Epithelial cell of esophagus (primary cell): ENCODE results near the gene KRT33A.

Experiments
- DNase-seq: peaks from one replicate; pipeline ENCODE4 v3.0.0; 2010; ENCODE audit warnings: low read depth
- H3K4me3 ChIP-seq: 2 replicates; pipeline ENCODE4 v1.5.1; 2011; ENCODE audit warnings: mild to moderate bottlenecking, low read length, control low read depth
- CTCF ChIP-seq: IDR thresholded peaks from 2 replicates; pipeline ENCODE4 v1.5.1; 2011; ENCODE audit warnings: low read depth, mild to moderate bottlenecking, low read length, control low read depth, inconsistent platforms; ENCODE audit not compliant: insufficient read depth; ENCODE audit errors: missing control alignments

KRT33A gene

GRCh38 chr17:41308918-41309359 is 41.7 kb downstream of the KRT33A start, which contains the start of gene KRTAP16-1:
Gene KRTAP16-1 (minus strand): TSS chr17:41309309. CDS start chr17:41309253, 56 bp downstream.
- H3K4me3 ChIP-seq = no peak within 1 kb of the TSS
- no peak for DNase-seq
- no peak for TF ChIP-seq CTCF

- no peak for DNase-seq
- TF ChIP-seq CTCF = no peak
- H3K4me3 ChIP-seq = no peak overlapping the region
These were observed 42.2 kb downstream of the KRT33A start for GRCh38 chr17:41308251-41308917.

- DNase-seq = no peak
- no peak overlapping the region for H3K4me3 ChIP-seq
These were observed 43.0 kb downstream of the KRT33A start for GRCh38 chr17:41307647-41308046.

GRCh38 chr17:41304091-41304490 is 46.5 kb downstream of the KRT33A start:
- DNase-seq = no peak
- no peak for TF ChIP-seq CTCF

More at GRCh38 chr17:41307647-41308046, 43.0 kb downstream of the KRT33A start:
- no peak for TF ChIP-seq CTCF

GRCh38 chr17:41302981-41303380 is 47.6 kb downstream of the KRT33A start:
- DNase-seq = no peak
- no peak overlapping the region for H3K4me3 ChIP-seq
- TF ChIP-seq CTCF = no peak

More at GRCh38 chr17:41304091-41304490, 46.5 kb downstream of the KRT33A start:
- no peak overlapping the region for H3K4me3 ChIP-seq

GRCh38 chr17:41301916-41302901 is 48.4 kb downstream of the KRT33A start, which contains the start of gene KRTAP29-1:
Gene KRTAP29-1 (minus strand): TSS chr17:41302851. CDS start chr17:41302851, 0 bp downstream.
- no peak for TF ChIP-seq CTCF
- DNase-seq = peak; percentile 16
- no peak within 1 kb of the TSS for H3K4me3 ChIP-seq
